Body of pancreas (tissue), 4 donors: ENCODE measurements around the gene LSG1.
A peak's percentile ranks its signal among the peaks of the same experiment; 100 is the strongest.

Source experiments
- POLR2A ChIP-seq, 3 donors: fragments of 450-650 bp; IDR thresholded peaks; one replicate each; pipeline ENCODE4 v1.6.1; 2016; ENCODE audit warnings: antibody characterized with exemption in 3 of 3, mild to moderate bottlenecking in 2 of 3
- TF ChIP-seq, protein P1 (sequence below), 7 experiments: fragments of 450-650 bp in 4 of 7; fragments of 200-600 bp in 3 of 7; sonication (generic) in 3 of 7; IDR thresholded peaks; one replicate each; pipeline ENCODE4 v1.5.1; 2016 to 2019; ENCODE audit warnings: antibody characterized with exemption in 7 of 7

- TF ChIP-seq, protein P1, sequence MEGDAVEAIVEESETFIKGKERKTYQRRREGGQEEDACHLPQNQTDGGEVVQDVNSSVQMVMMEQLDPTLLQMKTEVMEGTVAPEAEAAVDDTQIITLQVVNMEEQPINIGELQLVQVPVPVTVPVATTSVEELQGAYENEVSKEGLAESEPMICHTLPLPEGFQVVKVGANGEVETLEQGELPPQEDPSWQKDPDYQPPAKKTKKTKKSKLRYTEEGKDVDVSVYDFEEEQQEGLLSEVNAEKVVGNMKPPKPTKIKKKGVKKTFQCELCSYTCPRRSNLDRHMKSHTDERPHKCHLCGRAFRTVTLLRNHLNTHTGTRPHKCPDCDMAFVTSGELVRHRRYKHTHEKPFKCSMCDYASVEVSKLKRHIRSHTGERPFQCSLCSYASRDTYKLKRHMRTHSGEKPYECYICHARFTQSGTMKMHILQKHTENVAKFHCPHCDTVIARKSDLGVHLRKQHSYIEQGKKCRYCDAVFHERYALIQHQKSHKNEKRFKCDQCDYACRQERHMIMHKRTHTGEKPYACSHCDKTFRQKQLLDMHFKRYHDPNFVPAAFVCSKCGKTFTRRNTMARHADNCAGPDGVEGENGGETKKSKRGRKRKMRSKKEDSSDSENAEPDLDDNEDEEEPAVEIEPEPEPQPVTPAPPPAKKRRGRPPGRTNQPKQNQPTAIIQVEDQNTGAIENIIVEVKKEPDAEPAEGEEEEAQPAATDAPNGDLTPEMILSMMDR (IDR thresholded peaks at IDR 0.05): no peak
- TF ChIP-seq POLR2A (IDR thresholded peaks at IDR 0.05): peak in 1 of 3 donors; percentile 10
Measured at GRCh38 chr3:194688200-194688740, 16.3 kb upstream of the LSG1 start.
